ENCODE measurements around the gene DLG2.

Gene DLG2

DNA sequence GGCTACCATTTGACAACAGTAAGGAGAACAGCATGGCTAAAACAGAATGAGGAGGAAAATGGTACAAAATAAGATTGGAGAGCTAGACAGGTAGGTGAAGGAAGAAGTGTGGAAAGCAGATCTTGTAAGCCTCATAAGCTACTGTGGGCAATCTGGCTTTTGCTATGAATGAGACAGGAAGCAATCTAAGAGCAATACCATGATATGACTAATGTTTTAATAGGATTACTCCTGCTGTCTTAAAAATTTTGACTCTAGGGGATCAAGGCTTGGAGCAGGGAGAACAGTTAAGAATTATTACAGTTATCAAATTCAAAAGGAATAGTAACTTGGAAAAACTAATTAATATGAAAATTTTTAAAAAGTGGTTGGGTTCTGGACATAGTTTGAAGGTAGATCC, 1174.9 kb downstream of the DLG2 start:
- no peak overlapping the region for H3K27ac ChIP-seq (ENCODE audit: low read length)
- H3K27me3 ChIP-seq (ENCODE audit: low read depth, low read length) = no peaks in the 10 kb centered on the region
- no peak overlapping the region for H3K9ac ChIP-seq (ENCODE audit: low read length)
- H3K9me3 ChIP-seq (ENCODE audit: insufficient read depth, low read length) = no peaks in the 10 kb centered on the region
- H4K20me1 ChIP-seq (ENCODE audit: insufficient read depth, low read length) = no peaks in the 10 kb centered on the region
- no peak overlapping the region for H3K4me2 ChIP-seq (ENCODE audit: low read length)
- H3K36me3 ChIP-seq (replicated peaks; ENCODE audit: low read depth, low read length) = no peaks in the 10 kb centered on the region
- H3K4me1 ChIP-seq (ENCODE audit: low read length) = no peaks in the 10 kb centered on the region
- H2AFZ ChIP-seq (ENCODE audit: low read depth, low read length) = no peak overlapping the region
- TF ChIP-seq EZH2phosphoT487 (IDR thresholded peaks at IDR 0.05; ENCODE audit: low read depth) = no peak
- TF ChIP-seq, protein P1, sequence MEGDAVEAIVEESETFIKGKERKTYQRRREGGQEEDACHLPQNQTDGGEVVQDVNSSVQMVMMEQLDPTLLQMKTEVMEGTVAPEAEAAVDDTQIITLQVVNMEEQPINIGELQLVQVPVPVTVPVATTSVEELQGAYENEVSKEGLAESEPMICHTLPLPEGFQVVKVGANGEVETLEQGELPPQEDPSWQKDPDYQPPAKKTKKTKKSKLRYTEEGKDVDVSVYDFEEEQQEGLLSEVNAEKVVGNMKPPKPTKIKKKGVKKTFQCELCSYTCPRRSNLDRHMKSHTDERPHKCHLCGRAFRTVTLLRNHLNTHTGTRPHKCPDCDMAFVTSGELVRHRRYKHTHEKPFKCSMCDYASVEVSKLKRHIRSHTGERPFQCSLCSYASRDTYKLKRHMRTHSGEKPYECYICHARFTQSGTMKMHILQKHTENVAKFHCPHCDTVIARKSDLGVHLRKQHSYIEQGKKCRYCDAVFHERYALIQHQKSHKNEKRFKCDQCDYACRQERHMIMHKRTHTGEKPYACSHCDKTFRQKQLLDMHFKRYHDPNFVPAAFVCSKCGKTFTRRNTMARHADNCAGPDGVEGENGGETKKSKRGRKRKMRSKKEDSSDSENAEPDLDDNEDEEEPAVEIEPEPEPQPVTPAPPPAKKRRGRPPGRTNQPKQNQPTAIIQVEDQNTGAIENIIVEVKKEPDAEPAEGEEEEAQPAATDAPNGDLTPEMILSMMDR (IDR thresholded peaks at IDR 0.05; ENCODE audit: low read depth, low read length) = no peak
- no peaks in the 10 kb centered on the region for H3K79me2 ChIP-seq (ENCODE audit: low read length)
- no peak overlapping the region for H3K4me3 ChIP-seq (ENCODE audit: low read length)

DNA sequence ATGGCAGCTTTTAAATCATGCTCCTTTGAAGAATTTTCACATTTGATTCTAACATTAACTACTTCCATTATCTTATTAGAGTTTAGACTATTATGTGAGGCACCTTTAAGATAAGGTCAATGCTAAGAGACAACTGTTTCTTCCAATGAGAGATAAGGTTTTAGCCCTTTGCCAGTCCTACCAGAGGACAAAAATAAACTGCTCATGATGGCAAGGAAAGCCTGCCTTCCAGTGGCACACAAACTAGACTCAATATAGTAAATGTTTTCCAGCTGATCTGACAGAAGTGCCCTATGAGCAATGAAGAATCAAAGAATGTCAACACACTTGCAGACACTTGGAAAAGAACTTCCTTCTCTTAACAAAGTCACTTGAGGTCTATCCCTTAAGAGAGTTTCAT, 1188.6 kb downstream of the DLG2 start:
- no peaks in the 10 kb centered on the region for H4K20me1 ChIP-seq (ENCODE audit: insufficient read depth, low read length)
- H3K27ac ChIP-seq (ENCODE audit: low read length) = no peak overlapping the region
- H3K27me3 ChIP-seq (ENCODE audit: low read depth, low read length) = peaks cover 11% of the 10 kb centered on the region; the same call in 1 of the 2 replicates
- TF ChIP-seq, protein P1 (IDR thresholded peaks at IDR 0.05; ENCODE audit: low read depth, low read length) = no peak
- TF ChIP-seq EZH2phosphoT487 (IDR thresholded peaks at IDR 0.05; ENCODE audit: low read depth) = no peak
- no peaks in the 10 kb centered on the region for H3K79me2 ChIP-seq (ENCODE audit: low read length)
- H2AFZ ChIP-seq (ENCODE audit: low read depth, low read length) = no peak overlapping the region
- H3K4me1 ChIP-seq (ENCODE audit: low read length) = peaks cover 19% of the 10 kb centered on the region
- H3K4me3 ChIP-seq (ENCODE audit: low read length) = no peak overlapping the region
- H3K36me3 ChIP-seq (replicated peaks; ENCODE audit: low read depth, low read length) = no peaks in the 10 kb centered on the region
- no peaks in the 10 kb centered on the region for H3K9me3 ChIP-seq (ENCODE audit: insufficient read depth, low read length)
- H3K4me2 ChIP-seq (ENCODE audit: low read length) = no peak overlapping the region
- H3K9ac ChIP-seq (ENCODE audit: low read length) = no peak overlapping the region

DNA sequence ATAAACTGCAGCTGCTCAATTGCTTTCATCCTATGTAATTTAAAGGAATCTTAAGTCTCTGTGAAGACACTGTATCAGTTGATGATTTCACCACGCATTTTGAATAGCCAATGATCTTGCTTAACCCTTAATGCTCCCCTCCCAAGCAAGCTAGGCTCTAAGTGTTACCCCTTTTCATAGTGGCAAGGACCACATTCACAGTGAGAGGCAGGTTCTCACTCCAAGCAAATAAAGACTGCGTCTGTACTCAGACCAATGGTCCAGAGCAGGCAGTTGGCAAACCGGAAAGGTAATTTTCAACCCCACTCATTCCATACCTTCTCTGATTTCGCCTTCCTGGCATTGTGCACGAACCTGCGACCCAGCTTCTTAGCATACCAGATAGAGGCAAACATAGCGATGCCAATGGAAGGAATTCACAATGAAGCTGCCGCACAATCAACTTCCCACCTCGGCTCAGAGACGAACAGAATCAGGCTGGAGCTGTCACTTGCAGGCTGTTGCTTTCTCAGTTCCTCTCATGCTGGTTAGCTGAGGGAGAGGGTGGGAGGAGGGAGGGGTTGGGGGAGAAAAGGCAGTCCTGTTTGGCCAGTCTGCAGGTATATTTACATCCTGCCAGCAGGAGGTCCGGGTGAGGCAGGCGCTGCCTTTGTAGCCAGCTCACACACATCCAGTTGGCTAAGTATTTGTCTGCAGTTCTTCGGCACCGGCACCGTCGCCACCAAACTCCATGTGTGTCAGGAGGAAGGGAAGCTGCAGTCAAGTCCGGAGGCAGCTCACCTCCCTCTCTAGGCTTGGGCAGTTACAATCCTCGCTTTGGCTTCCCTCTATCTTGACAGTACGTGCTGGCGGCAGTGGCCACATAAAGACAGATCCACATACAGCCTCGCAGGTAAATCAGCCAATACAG, 1189.8 kb downstream of the DLG2 start:
- Histone ChIP-seq H3K27me3 (ENCODE audit: low read depth, low read length) (peaks cover 11% of the 10 kb centered on the region; the same call in 1 of the 2 replicates), H3K9me3 (ENCODE audit: insufficient read depth, low read length) (no peaks in the 10 kb centered on the region), H3K4me3 (ENCODE audit: low read length) (peak overlapping the region; percentile 83), H3K79me2 (ENCODE audit: low read length) (no peaks in the 10 kb centered on the region), H3K27ac (ENCODE audit: low read length) (no peak overlapping the region), H3K4me2 (ENCODE audit: low read length) (peak overlapping the region; percentile 96), H3K9ac (ENCODE audit: low read length) (peak overlapping the region; percentile 27), H4K20me1 (ENCODE audit: insufficient read depth, low read length) (no peaks in the 10 kb centered on the region), H3K36me3 (replicated peaks; ENCODE audit: low read depth, low read length) (no peaks in the 10 kb centered on the region), H3K4me1 (ENCODE audit: low read length) (peaks cover 19% of the 10 kb centered on the region), H2AFZ (ENCODE audit: low read depth, low read length) (peak overlapping the region; percentile 77)
- TF ChIP-seq, protein P1 (IDR thresholded peaks at IDR 0.05; ENCODE audit: low read depth, low read length) = no peak
- TF ChIP-seq EZH2phosphoT487 (IDR thresholded peaks at IDR 0.05; ENCODE audit: low read depth) = no peak

DNA sequence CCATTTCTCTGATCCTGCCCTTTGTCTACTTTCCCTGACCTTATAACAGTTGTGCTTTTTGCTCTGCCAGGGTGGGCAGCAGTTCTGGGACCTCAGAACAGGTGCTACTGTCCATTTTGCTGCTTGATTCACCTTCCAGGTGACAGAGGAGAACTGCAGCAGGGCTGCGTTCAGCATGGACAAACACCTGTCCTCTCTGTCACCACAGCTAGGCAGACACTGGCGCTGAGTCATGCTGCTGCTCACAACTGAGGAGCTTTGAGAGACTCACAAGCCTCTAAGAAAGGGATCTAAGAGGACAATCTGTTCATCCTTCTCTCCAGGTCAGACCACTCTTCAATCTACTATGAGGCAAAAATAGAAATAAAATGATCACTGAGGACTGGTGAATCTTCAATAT, 1196.5 kb downstream of the DLG2 start:
- H3K4me2 ChIP-seq (ENCODE audit: low read length) = no peak overlapping the region
- no peak overlapping the region for H3K27ac ChIP-seq (ENCODE audit: low read length)
- no peak overlapping the region for H3K9ac ChIP-seq (ENCODE audit: low read length)
- no peaks in the 10 kb centered on the region for H3K36me3 ChIP-seq (replicated peaks; ENCODE audit: low read depth, low read length)
- H3K9me3 ChIP-seq (ENCODE audit: insufficient read depth, low read length) = no peaks in the 10 kb centered on the region
- H4K20me1 ChIP-seq (ENCODE audit: insufficient read depth, low read length) = no peaks in the 10 kb centered on the region
- no peaks in the 10 kb centered on the region for H3K27me3 ChIP-seq (ENCODE audit: low read depth, low read length)
- TF ChIP-seq, protein P1 (IDR thresholded peaks at IDR 0.05; ENCODE audit: low read depth, low read length) = no peak
- TF ChIP-seq EZH2phosphoT487 (IDR thresholded peaks at IDR 0.05; ENCODE audit: low read depth) = no peak
- H3K4me1 ChIP-seq (ENCODE audit: low read length) = no peaks in the 10 kb centered on the region
- 0 out of 2 replicates have a peak overlapping the region, but pooled peaks have one; percentile 42 for H2AFZ ChIP-seq (ENCODE audit: low read depth, low read length)
- no peak overlapping the region for H3K4me3 ChIP-seq (ENCODE audit: low read length)
- no peaks in the 10 kb centered on the region for H3K79me2 ChIP-seq (ENCODE audit: low read length)
